Type B pancreatic cell (in vitro differentiated cells): Measurements from ENCODE around the gene TNFAIP8. TPM values are rescaled to one million over a fixed set of nuclear protein-coding genes. Genes with fewer than 3 reads are reported as not detected.

Experiments used
- DNase-seq: peaks from one replicate; pipeline ENCODE4 v3.0.0; 2021; ENCODE audit warnings: mixed read lengths; ENCODE audit not compliant: unreplicated experiment; ENCODE audit errors: extremely low spot score
- H3K27ac Mint-ChIP-seq: 2 replicates; pipeline ENCODE4 v1.8.0; 2021; ENCODE audit warnings: mild to moderate bottlenecking, mixed read lengths
- H3K27me3 Mint-ChIP-seq: 2 replicates; pipeline ENCODE4 v1.8.0; 2021; ENCODE audit warnings: mixed read lengths
- H3K36me3 Mint-ChIP-seq: 2 replicates; pipeline ENCODE4 v1.8.0; 2021; ENCODE audit warnings: mixed read lengths
- H3K4me1 Mint-ChIP-seq: one replicate; pipeline ENCODE4 v1.8.0; 2021; ENCODE audit warnings: mixed read lengths; ENCODE audit not compliant: unreplicated experiment
- H3K4me3 Mint-ChIP-seq: 2 replicates; pipeline ENCODE4 v1.8.0; 2021; ENCODE audit warnings: mild to moderate bottlenecking, mixed read lengths
- H3K9me3 Mint-ChIP-seq: 2 replicates; pipeline ENCODE4 v1.8.0; 2021; ENCODE audit warnings: mixed read lengths
- total RNA-seq: library from RNA; stranded (reverse); gene quantifications from 2 replicates; pipeline ENCODE4 v1.2.1, GENCODE V29; 2021; ENCODE audit warnings: low replicate concordance
- TF ChIP-seq, protein P1 (sequence below): fragments of 200-600 bp; sonication (generic); conservative IDR thresholded peaks from 2 replicates; pipeline ENCODE4 v1.5.0; 2021; ENCODE audit warnings: antibody characterized with exemption, mild to moderate bottlenecking

The TNFAIP8 gene
- total RNA-seq, 1 donor from 2014 or later = 11.8 TPM

DNA sequence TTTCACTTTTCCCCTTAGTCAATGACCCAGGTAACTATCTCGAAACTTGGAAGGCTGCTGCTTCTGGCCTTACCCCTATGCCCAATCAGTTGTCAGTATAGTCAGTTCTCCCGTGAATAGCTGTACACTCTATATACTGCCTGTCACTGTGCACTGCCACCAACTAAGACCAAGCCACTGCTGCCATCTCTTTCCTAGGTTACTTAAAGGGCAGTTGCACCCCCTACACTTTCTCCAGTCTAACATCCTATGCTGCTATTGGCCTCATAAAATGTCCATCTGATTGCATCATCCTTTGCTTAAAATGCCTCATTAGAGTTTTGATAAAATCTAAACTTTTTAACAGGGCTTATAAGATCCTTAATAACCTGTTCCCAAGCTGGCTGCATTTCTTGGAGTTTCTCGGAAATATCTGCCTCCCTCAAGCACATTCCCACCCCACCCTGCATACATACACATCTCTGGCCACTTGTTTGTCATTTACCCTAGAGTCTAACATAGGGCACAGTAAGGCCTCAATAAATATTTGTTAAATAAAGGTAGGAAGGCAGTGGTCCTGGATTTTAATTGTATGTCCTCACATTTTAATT, 32.8 kb upstream of the TNFAIP8 start:
- no peak for DNase-seq
- peak overlapping the region; percentile 65 for H3K27ac Mint-ChIP-seq
- H3K4me3 Mint-ChIP-seq = no peak overlapping the region
- TF ChIP-seq, protein P1, sequence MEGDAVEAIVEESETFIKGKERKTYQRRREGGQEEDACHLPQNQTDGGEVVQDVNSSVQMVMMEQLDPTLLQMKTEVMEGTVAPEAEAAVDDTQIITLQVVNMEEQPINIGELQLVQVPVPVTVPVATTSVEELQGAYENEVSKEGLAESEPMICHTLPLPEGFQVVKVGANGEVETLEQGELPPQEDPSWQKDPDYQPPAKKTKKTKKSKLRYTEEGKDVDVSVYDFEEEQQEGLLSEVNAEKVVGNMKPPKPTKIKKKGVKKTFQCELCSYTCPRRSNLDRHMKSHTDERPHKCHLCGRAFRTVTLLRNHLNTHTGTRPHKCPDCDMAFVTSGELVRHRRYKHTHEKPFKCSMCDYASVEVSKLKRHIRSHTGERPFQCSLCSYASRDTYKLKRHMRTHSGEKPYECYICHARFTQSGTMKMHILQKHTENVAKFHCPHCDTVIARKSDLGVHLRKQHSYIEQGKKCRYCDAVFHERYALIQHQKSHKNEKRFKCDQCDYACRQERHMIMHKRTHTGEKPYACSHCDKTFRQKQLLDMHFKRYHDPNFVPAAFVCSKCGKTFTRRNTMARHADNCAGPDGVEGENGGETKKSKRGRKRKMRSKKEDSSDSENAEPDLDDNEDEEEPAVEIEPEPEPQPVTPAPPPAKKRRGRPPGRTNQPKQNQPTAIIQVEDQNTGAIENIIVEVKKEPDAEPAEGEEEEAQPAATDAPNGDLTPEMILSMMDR = no peak
- H3K4me1 Mint-ChIP-seq = peaks cover 52% of the 10 kb centered on the region
- H3K36me3 Mint-ChIP-seq = peaks cover 19% of the 10 kb centered on the region
- H3K27me3 Mint-ChIP-seq = no peaks in the 10 kb centered on the region
- H3K9me3 Mint-ChIP-seq = peaks cover 11% of the 10 kb centered on the region

DNA sequence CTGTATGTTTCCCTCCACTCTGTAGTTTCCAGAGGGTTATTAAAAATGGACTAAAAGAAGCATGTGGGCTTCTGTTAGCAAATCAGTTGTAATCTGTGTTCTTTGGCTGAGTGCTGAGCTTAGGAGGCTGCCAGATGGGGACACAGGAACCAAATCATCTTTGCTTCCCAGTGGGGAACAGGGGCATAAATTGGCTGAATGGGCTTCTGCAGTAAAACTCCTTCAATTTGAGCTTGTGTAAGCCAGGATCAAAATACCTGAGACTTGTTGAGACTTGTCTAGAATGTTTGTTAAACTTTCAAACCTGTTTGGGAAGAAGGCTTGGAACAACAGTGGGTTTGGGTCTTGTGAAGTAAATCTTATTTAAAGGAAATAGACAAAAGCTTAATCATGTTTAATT, 32.2 kb upstream of the TNFAIP8 start:
- no peak for DNase-seq
- no peaks in the 10 kb centered on the region for H3K27me3 Mint-ChIP-seq
- H3K9me3 Mint-ChIP-seq = peaks cover 11% of the 10 kb centered on the region
- H3K4me1 Mint-ChIP-seq = peaks cover 57% of the 10 kb centered on the region
- H3K27ac Mint-ChIP-seq = peak overlapping the region; percentile 65
- peaks cover 19% of the 10 kb centered on the region for H3K36me3 Mint-ChIP-seq
- H3K4me3 Mint-ChIP-seq = peak overlapping the region; percentile 16
- TF ChIP-seq, protein P1 = no peak

DNA sequence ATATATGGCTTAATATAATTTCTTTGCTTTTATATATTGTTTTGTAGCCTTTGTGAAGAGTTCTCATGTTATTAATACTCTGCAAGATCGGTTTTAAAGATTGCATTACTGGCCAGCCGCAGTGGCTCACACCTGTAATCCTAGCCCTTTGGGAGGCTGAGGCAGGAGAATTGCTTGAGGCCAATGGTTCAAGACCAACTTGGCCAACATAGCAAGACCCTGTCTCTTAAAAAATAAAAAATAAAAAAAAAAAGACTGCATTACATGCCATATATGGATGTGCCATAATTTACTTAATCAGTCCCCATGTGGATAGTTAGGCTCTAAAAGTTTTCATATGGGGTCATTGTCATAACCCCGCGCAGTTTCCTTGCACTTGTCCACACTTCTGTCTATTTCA, 31.0 kb upstream of the TNFAIP8 start:
- peaks cover 19% of the 10 kb centered on the region for H3K36me3 Mint-ChIP-seq
- TF ChIP-seq, protein P1 = no peak
- peaks cover 4% of the 10 kb centered on the region for H3K9me3 Mint-ChIP-seq
- H3K27ac Mint-ChIP-seq = no peak overlapping the region
- H3K27me3 Mint-ChIP-seq = no peaks in the 10 kb centered on the region
- H3K4me1 Mint-ChIP-seq = peaks cover 58% of the 10 kb centered on the region
- DNase-seq = no peak
- no peak overlapping the region for H3K4me3 Mint-ChIP-seq

GRCh38 chr5:119327018-119327417, 28.8 kb upstream of the TNFAIP8 start:
- H3K36me3 Mint-ChIP-seq = peaks cover 14% of the 10 kb centered on the region
- H3K4me1 Mint-ChIP-seq = peaks cover 50% of the 10 kb centered on the region
- H3K27ac Mint-ChIP-seq = no peak overlapping the region
- no peaks in the 10 kb centered on the region for H3K27me3 Mint-ChIP-seq
- H3K4me3 Mint-ChIP-seq = no peak overlapping the region
- peaks cover 4% of the 10 kb centered on the region for H3K9me3 Mint-ChIP-seq
- TF ChIP-seq, protein P1 = no peak
- DNase-seq = no peak

DNA sequence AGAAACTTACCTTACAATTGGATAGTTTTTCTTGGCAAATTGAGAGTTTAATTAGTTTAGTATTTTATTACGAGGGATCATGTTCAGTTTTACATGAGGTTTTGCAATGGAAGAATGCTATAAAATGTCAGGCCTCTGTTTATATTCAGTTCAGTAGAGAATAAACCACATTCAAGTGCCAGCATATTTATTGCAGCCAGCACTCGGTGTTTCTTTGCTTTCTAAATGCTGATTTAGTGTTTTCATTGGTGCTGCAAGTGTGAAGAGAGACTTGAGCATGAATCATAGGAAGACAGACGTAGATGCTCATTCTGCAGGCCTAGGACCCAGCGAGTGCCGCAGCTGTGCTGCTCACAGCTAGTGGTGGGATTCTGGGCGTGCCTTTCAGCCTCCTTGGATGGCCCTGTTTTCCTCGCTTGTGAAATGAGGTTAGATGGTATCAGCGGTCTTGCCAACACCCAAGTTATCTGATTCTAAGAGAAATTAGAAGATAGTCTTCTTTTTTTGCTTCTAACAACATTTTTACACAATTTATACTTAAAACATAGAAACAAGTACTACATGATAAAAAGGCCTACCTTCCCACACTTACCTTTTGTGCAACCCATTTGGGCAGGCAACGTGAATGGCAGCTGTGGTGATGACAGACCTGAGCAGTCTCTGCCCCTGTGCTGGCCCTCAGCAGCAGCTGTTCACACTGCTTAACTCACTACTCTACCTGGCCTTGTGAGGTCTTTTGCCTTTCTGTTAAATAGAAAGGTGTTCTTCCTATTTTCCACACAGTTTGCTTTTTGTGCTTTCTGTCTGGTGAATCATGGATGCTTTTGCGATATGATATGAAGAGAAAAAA, 26.8 kb upstream of the TNFAIP8 start:
- Mint-ChIP-seq H3K4me1 (peaks cover 36% of the 10 kb centered on the region), H3K27me3 (no peaks in the 10 kb centered on the region), H3K36me3 (peaks cover 13% of the 10 kb centered on the region), H3K9me3 (no peaks in the 10 kb centered on the region), H3K4me3 (no peak overlapping the region), H3K27ac (no peak overlapping the region)
- no peak for DNase-seq
- TF ChIP-seq, protein P1 = no peak
